GM12892 (cell line): ENCODE measurements around the gene PHRF1.

Source experiments
- POLR2AphosphoS5 ChIP-seq: IDR thresholded peaks from 2 replicates; pipeline ENCODE4 v1.6.1; 2011; ENCODE audit warnings: low read depth, low read length, control low read depth
- TAF1 ChIP-seq: IDR thresholded peaks from 2 replicates; pipeline ENCODE4 v1.6.1; 2011; ENCODE audit warnings: low read depth, mild to moderate bottlenecking, control low read depth, low read length, borderline replicate concordance

- TF ChIP-seq TAF1 (no peak), POLR2AphosphoS5 (no peak)
These were observed 39.2 kb upstream of the PHRF1 start, which contains the start of gene LRRC56 for GRCh38 chr11:536841-537621.
